ENCODE measurements around the gene FUS.

FUS gene

DNA sequence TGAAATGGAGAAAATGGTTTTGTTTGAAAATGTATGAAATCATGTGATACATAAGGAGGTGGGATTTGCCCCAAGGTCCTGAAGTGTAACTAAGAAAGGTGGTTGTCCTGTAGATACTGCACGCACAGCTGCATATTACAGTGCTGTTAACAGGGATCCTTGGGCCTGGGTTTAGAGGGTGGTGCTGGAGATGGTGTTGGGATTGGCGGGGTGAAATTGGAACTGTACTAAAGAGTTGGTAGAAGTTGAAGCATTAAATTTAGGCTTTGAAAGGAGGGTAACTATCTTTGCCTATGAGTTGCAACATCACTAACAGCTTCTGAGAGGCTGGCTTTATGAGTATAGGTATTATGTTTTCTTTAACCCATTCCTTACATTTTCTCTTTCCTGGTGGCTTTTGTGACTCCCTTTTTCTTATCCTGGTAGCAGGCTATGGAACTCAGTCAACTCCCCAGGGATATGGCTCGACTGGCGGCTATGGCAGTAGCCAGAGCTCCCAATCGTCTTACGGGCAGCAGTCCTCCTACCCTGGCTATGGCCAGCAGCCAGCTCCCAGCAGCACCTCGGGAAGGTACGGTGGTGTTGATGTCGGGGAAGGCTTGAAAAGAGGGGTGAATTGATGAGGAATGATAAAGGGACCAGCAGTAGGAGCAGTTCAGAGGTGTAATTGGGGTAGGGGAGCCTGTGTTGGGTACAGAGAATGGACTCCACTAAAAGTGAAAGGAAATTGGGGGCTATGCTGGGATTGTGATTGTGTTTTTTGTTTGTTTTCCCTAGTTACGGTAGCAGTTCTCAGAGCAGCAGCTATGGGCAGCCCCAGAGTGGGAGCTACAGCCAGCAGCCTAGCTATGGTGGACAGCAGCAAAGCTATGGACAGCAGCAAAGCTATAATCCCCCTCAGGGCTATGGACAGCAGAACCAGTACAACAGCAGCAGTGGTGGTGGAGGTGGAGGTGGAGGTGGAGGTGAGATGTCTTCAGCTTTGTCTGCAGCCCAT is 3.8 kb downstream of the FUS start:
- H3K27ac ChIP-seq (replicated peaks): peak overlapping the region; percentile 36; the same call in 1 of the 2 replicates
- peak overlapping the region; percentile 74 for H3K4me3 ChIP-seq (replicated peaks; ENCODE audit: insufficient read depth, low read length)

DNA sequence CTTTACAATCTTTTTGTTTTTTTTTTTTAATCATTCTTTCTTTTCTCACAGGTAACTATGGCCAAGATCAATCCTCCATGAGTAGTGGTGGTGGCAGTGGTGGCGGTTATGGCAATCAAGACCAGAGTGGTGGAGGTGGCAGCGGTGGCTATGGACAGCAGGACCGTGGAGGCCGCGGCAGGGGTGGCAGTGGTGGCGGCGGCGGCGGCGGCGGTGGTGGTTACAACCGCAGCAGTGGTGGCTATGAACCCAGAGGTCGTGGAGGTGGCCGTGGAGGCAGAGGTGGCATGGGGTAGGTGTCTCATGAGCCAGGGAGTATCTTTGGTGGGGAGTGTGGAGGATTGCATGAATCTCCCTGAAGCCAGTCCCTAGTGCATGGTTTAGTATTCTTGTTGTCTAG is 4.9 kb downstream of the FUS start:
- Histone ChIP-seq H3K27me3 (ENCODE audit: insufficient read depth, poor library complexity, severe bottlenecking) (no peaks in the 10 kb centered on the region), H3K4me3 (replicated peaks; ENCODE audit: insufficient read depth, low read length) (no peak overlapping the region), H3K27ac (replicated peaks) (no peak overlapping the region)

More for the DNA sequence above, 3.8 kb downstream of the FUS start:
- DNase-seq (ENCODE audit: low read depth in 1 of 2, low spot score in 1 of 2): peak in 1 of 2 experiments; percentile 58
- TF ChIP-seq, protein P1, sequence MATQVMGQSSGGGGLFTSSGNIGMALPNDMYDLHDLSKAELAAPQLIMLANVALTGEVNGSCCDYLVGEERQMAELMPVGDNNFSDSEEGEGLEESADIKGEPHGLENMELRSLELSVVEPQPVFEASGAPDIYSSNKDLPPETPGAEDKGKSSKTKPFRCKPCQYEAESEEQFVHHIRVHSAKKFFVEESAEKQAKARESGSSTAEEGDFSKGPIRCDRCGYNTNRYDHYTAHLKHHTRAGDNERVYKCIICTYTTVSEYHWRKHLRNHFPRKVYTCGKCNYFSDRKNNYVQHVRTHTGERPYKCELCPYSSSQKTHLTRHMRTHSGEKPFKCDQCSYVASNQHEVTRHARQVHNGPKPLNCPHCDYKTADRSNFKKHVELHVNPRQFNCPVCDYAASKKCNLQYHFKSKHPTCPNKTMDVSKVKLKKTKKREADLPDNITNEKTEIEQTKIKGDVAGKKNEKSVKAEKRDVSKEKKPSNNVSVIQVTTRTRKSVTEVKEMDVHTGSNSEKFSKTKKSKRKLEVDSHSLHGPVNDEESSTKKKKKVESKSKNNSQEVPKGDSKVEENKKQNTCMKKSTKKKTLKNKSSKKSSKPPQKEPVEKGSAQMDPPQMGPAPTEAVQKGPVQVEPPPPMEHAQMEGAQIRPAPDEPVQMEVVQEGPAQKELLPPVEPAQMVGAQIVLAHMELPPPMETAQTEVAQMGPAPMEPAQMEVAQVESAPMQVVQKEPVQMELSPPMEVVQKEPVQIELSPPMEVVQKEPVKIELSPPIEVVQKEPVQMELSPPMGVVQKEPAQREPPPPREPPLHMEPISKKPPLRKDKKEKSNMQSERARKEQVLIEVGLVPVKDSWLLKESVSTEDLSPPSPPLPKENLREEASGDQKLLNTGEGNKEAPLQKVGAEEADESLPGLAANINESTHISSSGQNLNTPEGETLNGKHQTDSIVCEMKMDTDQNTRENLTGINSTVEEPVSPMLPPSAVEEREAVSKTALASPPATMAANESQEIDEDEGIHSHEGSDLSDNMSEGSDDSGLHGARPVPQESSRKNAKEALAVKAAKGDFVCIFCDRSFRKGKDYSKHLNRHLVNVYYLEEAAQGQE (IDR thresholded peaks at IDR 0.05; ENCODE audit: insufficient replicate concordance, low read depth): peak; percentile 46
- TF ChIP-seq POLR2AphosphoS5 (IDR thresholded peaks at IDR 0.05; ENCODE audit: low read depth) (peak; percentile 20; the same call in 1 of the 2 replicates), GABPA (IDR thresholded peaks at IDR 0.05; ENCODE audit: low read depth) (no peak)
- no peaks in the 10 kb centered on the region for H3K27me3 ChIP-seq (ENCODE audit: insufficient read depth, poor library complexity, severe bottlenecking)

DNA sequence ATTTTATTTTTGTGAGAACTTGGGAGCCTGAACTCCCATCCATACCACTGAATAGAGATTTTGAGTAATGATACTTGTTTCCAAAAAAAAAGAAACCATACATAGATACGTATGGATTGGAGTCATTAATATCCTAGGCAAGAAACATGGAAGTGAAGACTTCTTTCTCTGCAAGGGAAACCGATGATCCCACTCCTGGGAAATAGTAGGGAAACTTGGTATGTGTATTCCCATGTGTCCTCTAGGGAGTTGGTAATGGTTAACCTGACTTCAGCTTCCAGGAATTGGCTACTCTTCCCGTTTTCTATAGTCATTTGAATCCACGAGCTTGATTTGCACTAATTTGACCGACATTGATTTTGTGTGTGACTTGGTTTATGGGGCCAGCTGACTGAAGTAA is 5.4 kb downstream of the FUS start:
- Histone ChIP-seq H3K4me3 (replicated peaks; ENCODE audit: insufficient read depth, low read length) (no peak overlapping the region), H3K27me3 (ENCODE audit: insufficient read depth, poor library complexity, severe bottlenecking) (no peaks in the 10 kb centered on the region), H3K27ac (replicated peaks) (peak overlapping the region; percentile 6)
- TF ChIP-seq, protein P1 (IDR thresholded peaks at IDR 0.05; ENCODE audit: insufficient replicate concordance, low read depth): no peak
- TF ChIP-seq POLR2AphosphoS5 (IDR thresholded peaks at IDR 0.05; ENCODE audit: low read depth) (no peak), GABPA (IDR thresholded peaks at IDR 0.05; ENCODE audit: low read depth) (no peak), SPI1 (IDR thresholded peaks at IDR 0.05; ENCODE audit: borderline replicate concordance, low read depth) (no peak)
- TF ChIP-seq, protein P2, sequence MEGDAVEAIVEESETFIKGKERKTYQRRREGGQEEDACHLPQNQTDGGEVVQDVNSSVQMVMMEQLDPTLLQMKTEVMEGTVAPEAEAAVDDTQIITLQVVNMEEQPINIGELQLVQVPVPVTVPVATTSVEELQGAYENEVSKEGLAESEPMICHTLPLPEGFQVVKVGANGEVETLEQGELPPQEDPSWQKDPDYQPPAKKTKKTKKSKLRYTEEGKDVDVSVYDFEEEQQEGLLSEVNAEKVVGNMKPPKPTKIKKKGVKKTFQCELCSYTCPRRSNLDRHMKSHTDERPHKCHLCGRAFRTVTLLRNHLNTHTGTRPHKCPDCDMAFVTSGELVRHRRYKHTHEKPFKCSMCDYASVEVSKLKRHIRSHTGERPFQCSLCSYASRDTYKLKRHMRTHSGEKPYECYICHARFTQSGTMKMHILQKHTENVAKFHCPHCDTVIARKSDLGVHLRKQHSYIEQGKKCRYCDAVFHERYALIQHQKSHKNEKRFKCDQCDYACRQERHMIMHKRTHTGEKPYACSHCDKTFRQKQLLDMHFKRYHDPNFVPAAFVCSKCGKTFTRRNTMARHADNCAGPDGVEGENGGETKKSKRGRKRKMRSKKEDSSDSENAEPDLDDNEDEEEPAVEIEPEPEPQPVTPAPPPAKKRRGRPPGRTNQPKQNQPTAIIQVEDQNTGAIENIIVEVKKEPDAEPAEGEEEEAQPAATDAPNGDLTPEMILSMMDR (IDR thresholded peaks at IDR 0.05; ENCODE audit: insufficient read depth, low read length): no peak
- peak in 1 of 2 experiments; percentile 47 for DNase-seq (ENCODE audit: low read depth in 1 of 2, low spot score in 1 of 2)

More for the DNA sequence above, 4.9 kb downstream of the FUS start:
- peak in 1 of 2 experiments; percentile 41 for DNase-seq (ENCODE audit: low read depth in 1 of 2, low spot score in 1 of 2)
- TF ChIP-seq POLR2AphosphoS5 (IDR thresholded peaks at IDR 0.05; ENCODE audit: low read depth): peak; percentile 40; the same call in 1 of the 2 replicates
- TF ChIP-seq, protein P1 (IDR thresholded peaks at IDR 0.05; ENCODE audit: insufficient replicate concordance, low read depth): no peak

DNA sequence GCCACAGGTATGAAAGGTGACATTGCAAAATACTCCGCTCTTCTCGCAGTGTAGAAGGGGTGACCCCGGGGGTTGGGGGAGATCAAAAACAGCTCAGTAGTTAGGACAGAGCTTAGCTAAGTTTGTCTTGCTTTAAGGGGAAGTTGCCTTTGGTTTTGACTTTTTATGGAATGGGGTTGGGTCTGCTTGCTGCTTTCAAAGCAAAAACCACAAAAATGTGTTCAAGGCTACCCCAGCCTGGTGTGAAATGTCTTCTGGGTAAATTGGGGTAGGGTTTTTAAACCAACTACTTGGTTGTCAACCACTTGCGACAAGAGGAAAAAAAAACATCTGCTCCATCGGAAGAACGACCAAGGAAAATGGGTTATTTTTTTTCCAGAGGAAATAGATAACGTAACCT is 6.2 kb downstream of the FUS start:
- no peak overlapping the region for H3K4me3 ChIP-seq (replicated peaks; ENCODE audit: insufficient read depth, low read length)
- 0 out of 2 replicates have a peak, but pooled peaks have one; percentile 41 for TF ChIP-seq POLR2AphosphoS5 (IDR thresholded peaks at IDR 0.05; ENCODE audit: low read depth)
- no peak for TF ChIP-seq GABPA (IDR thresholded peaks at IDR 0.05; ENCODE audit: low read depth)
- no peaks in the 10 kb centered on the region for H3K27me3 ChIP-seq (ENCODE audit: insufficient read depth, poor library complexity, severe bottlenecking)
- peak; percentile 64 to 82 for DNase-seq (ENCODE audit: low read depth in 1 of 2, low spot score in 1 of 2)
- H3K27ac ChIP-seq (replicated peaks): peak overlapping the region; percentile 41
